RWPE1 (cell line): Measurements from ENCODE around the gene MGARP.
"Not testable (repeated sequence)": the region's sequence is repeated elsewhere in the genome, so short reads cannot be mapped to it uniquely, and the experiment has no call there.

Source experiments
- CTCF ChIA-PET: fragments of 350-600 bp; sonication (Branson Sonifier 250); formaldehyde crosslinking; extraction: SDS; loops from one replicate; lab custom pipeline; 2021; lab: Yijun Ruan, JAX
- POLR2A ChIA-PET: fragments of 400-600 bp; formaldehyde crosslinking; extraction: SDS; loops from one replicate; lab custom pipeline; 2020; ENCODE audit warnings: antibody characterized with exemption; ENCODE audit not compliant: low non-redundant PET; lab: Yijun Ruan, JAX
- DNase-seq: peaks from one replicate; pipeline ENCODE4 v3.0.0; 2012; ENCODE audit warnings: low spot score
- H3K27ac ChIP-seq: fragments of 450-650 bp; 2 replicates; pipeline ENCODE4 v1.5.1; 2017
- CTCF ChIP-seq: fragments of 450-650 bp; conservative IDR thresholded peaks from 2 replicates; pipeline ENCODE4 v1.5.1; 2017; ENCODE audit warnings: low read depth, mild to moderate bottlenecking

MGARP gene

GRCh38 chr4:139316733-139317132, 36.7 kb upstream of the MGARP start:
- DNase-seq: no peak
- H3K27ac ChIP-seq: no peak overlapping the region
- POLR2A ChIA-PET: no interaction called here
- CTCF ChIA-PET: no interaction called here
- TF ChIP-seq CTCF: no peak

GRCh38 chr4:139315221-139315675, 35.2 kb upstream of the MGARP start:
- peak overlapping the region; percentile 35; the same call in 1 of the 2 replicates for H3K27ac ChIP-seq
- ChIA-PET POLR2A (no interaction called here), CTCF (no interaction called here)
- no peak for TF ChIP-seq CTCF
- DNase-seq: no peak

- DNase-seq: no peak
- TF ChIP-seq CTCF: no peak
- POLR2A ChIA-PET: no interaction called here
- CTCF ChIA-PET: no interaction called here
- H3K27ac ChIP-seq: no peak overlapping the region
These were observed 34.2 kb upstream of the MGARP start for GRCh38 chr4:139314047-139314800.

GRCh38 chr4:139313414-139313813, 33.4 kb upstream of the MGARP start:
- CTCF ChIA-PET, DNase-seq, POLR2A ChIA-PET: not testable (repeated sequence)
- peak overlapping the region; percentile 32; the same call in 1 of the 2 replicates for H3K27ac ChIP-seq

- ChIA-PET CTCF (no interaction called here), POLR2A (no interaction called here)
These were observed 32.7 kb upstream of the MGARP start for GRCh38 chr4:139312552-139313332.

GRCh38 chr4:139311909-139312308, 31.9 kb upstream of the MGARP start:
- no peak for TF ChIP-seq CTCF

More at GRCh38 chr4:139312552-139313332, 32.7 kb upstream of the MGARP start:
- TF ChIP-seq CTCF: no peak
- H3K27ac ChIP-seq: 0 out of 2 replicates have a peak overlapping the region, but pooled peaks have one; percentile 34
- DNase-seq: no peak

GRCh38 chr4:139304920-139305319, 24.9 kb upstream of the MGARP start:
- POLR2A ChIA-PET: no interaction called here
- CTCF ChIA-PET: no interaction called here

More at GRCh38 chr4:139311909-139312308, 31.9 kb upstream of the MGARP start:
- POLR2A ChIA-PET: no interaction called here
- no peak overlapping the region for H3K27ac ChIP-seq
- DNase-seq: no peak
- CTCF ChIA-PET: interaction anchor here (0.6 kb wide), 1 partner anchor 167 kb away, joined by 3 read pairs; no protein-coding TSS in a partner anchor

More at GRCh38 chr4:139304920-139305319, 24.9 kb upstream of the MGARP start:
- DNase-seq: no peak
- no peak overlapping the region for H3K27ac ChIP-seq
- no peak for TF ChIP-seq CTCF
